ENCODE data around the gene TMEM17.
"Not testable (repeated sequence)": the region's sequence is repeated elsewhere in the genome, so short reads cannot be mapped to it uniquely, and the experiment has no call there.

The TMEM17 gene

GRCh38 chr2:62505750-62506420 is at the start of gene TMEM17:
Gene TMEM17, minus strand, starts transcription at chr2:62506195. Its CDS starts 66 bp downstream, at chr2:62506129.
- DNase-seq (ENCODE audit: low spot score in 2 of 2) = peak; percentile 8 to 78
- H3K36me3 Mint-ChIP-seq = no peaks in the 10 kb centered on the region
- H3K4me1 Mint-ChIP-seq = peaks cover 8% of the 10 kb centered on the region
- peak within 1 kb of the TSS; percentile 59 for H3K4me3 Mint-ChIP-seq
- peak within 1 kb of the TSS; percentile 48 for H3K27ac Mint-ChIP-seq
- ATAC-seq = peak; percentile 82
- no peaks in the 10 kb centered on the region for H3K9me3 Mint-ChIP-seq

DNA sequence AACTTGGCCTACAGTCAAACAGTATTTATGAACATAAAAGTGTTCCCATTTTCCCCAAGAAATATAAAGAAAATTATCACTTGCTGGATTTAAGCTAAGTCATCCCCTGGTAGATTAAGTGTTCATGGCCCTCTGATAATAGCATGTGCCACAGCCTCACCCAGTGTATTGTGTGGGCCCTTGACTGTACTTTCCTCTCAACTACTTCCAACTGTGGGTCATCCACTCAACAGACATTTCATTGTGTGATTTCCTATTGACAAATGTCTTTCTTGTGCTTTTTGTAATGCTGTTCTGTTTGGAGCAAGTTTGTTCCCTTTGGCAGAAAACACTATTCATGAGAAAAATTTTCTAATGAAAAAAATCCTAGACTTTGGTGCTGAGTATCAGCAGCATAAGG is 48.4 kb upstream of the TMEM17 start:
- Mint-ChIP-seq H3K36me3 (no peaks in the 10 kb centered on the region), H3K4me1 (no peaks in the 10 kb centered on the region), H3K27ac (no peak overlapping the region), H3K9me3 (peaks cover 3% of the 10 kb centered on the region), H3K4me3 (no peak overlapping the region)
- no peak for ATAC-seq
- no peak for DNase-seq (ENCODE audit: low spot score in 2 of 2)

DNA sequence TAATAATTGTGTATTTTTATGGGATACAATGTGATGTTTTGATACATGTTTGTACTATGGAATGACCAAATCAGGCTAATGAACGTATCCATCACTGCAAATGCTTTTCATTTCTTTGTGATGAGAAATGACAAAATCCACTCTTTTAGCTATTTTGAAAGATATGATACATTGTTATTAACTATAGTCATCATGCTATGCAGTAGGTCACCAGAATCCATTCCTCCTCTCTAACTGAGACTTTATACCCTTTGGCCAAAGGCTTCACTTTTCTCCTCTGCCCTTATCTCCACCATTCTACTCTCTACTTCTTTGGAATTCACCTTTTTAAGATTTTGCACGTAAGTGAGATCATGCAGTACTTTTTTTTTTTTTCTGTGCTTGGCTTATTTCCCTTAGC is 44.5 kb upstream of the TMEM17 start:
- ATAC-seq (no peak), DNase-seq (ENCODE audit: low spot score in 2 of 2) (no peak)
- H3K9me3 Mint-ChIP-seq = no peaks in the 10 kb centered on the region
- H3K4me3 Mint-ChIP-seq = no peak overlapping the region
- H3K4me1 Mint-ChIP-seq = no peaks in the 10 kb centered on the region
- no peak overlapping the region for H3K27ac Mint-ChIP-seq
- H3K36me3 Mint-ChIP-seq = no peaks in the 10 kb centered on the region

DNA sequence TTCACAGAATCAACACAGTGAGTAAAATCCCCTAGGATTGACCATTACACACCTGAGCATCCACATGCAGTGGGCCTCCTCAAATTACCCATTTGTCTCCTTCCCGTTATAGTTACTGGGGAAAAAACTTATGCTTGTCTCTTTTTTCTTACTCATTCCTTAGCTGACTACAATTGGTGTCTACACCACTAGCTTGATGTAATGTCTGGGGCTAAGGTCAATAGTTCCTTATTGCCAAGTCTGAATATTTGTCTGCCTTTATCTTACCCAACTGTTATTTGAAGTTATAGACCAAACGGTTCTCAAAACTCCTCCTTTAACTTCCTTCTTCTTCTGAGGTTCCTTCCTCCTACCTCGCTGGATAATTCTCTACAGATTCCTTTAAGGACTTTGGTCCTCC is 41.9 kb upstream of the TMEM17 start:
- Mint-ChIP-seq H3K4me1 (no peaks in the 10 kb centered on the region), H3K36me3 (no peaks in the 10 kb centered on the region), H3K9me3 (no peaks in the 10 kb centered on the region), H3K4me3 (no peak overlapping the region), H3K27ac (no peak overlapping the region)
- ATAC-seq = no peak
- no peak for DNase-seq (ENCODE audit: low spot score in 2 of 2)

DNA sequence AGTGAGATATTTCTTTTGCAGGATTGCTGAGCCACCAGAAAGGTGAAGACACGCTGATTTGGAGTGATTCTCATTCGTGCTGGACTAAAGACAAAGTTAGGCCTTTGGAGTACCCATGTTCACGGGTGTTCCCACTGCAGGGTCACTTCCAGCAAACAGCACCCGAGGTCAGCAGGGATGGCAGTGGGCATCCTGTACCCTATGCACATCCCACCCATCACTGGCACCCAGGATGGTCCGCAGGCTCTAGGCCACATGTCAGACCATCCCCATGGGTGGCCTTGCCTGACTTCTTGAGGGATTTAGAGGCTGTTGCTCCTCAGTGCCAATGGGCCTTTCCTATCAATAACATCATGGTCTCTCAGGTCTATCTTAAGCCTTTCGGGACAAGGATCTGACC is 39.3 kb upstream of the TMEM17 start:
- DNase-seq (ENCODE audit: low spot score in 2 of 2) (no peak), ATAC-seq (peak; percentile 37)
- Mint-ChIP-seq H3K36me3 (no peaks in the 10 kb centered on the region), H3K9me3 (no peaks in the 10 kb centered on the region), H3K27ac (no peak overlapping the region), H3K4me1 (no peaks in the 10 kb centered on the region), H3K4me3 (no peak overlapping the region)

GRCh38 chr2:62540408-62541168 is 34.6 kb upstream of the TMEM17 start:
- H3K27ac Mint-ChIP-seq = no peak overlapping the region
- DNase-seq (ENCODE audit: low spot score in 2 of 2) = no peak
- no peaks in the 10 kb centered on the region for H3K36me3 Mint-ChIP-seq
- no peaks in the 10 kb centered on the region for H3K4me1 Mint-ChIP-seq
- peaks cover 3% of the 10 kb centered on the region for H3K9me3 Mint-ChIP-seq
- no peak overlapping the region for H3K4me3 Mint-ChIP-seq
- no peak for ATAC-seq

GRCh38 chr2:62539606-62540407 is 33.8 kb upstream of the TMEM17 start:
- ATAC-seq (no peak), DNase-seq (ENCODE audit: low spot score in 2 of 2) (no peak)
- no peaks in the 10 kb centered on the region for H3K36me3 Mint-ChIP-seq

DNA sequence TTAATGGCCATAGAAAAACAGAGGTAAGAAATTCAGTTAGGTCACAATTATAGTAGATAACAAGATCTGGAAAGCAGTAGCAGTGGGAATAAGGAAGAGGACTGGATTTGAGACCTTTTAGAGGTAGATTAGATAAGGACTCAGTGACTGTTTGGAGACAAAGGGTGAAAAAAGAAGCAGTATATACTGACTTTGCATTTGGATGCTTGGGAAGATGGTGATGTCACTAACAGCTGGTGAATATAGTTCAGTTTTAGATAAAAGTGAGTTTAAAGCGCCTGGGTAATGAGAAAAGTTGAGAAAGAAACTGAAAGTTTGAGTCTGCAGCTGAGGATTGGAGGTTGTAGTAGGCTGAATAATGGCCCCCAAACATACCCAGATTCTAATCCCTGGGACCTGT is 32.8 kb upstream of the TMEM17 start:
- no peak for DNase-seq (ENCODE audit: low spot score in 2 of 2)
- no peak overlapping the region for H3K27ac Mint-ChIP-seq
- no peak for ATAC-seq
- no peak overlapping the region for H3K4me3 Mint-ChIP-seq
- peaks cover 3% of the 10 kb centered on the region for H3K9me3 Mint-ChIP-seq
- H3K4me1 Mint-ChIP-seq = no peaks in the 10 kb centered on the region
- no peaks in the 10 kb centered on the region for H3K36me3 Mint-ChIP-seq

More at GRCh38 chr2:62539606-62540407, 33.8 kb upstream of the TMEM17 start:
- Mint-ChIP-seq H3K4me1 (no peaks in the 10 kb centered on the region), H3K4me3 (no peak overlapping the region), H3K27ac (no peak overlapping the region), H3K9me3 (peaks cover 3% of the 10 kb centered on the region)

DNA sequence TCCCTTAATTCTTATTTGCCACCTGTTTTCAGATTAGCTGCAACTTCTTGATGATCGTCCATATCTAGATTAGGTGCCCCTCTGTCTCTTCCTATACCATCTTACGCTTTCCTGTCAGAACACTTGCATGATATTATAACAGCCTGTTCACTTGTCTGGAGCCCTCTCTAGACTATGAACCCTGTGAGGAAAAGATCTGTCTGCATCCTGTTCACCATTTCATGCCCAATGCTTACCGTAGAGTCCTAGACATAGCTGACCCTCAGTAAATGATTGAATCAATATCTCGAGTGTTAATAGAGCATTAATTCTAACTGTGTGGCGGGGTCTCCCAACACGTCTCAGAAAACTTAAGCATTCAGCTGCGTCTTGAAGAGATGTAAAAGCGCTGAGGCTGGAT is 31.8 kb upstream of the TMEM17 start:
- no peak for ATAC-seq
- H3K4me1 Mint-ChIP-seq = no peaks in the 10 kb centered on the region
- no peak overlapping the region for H3K27ac Mint-ChIP-seq

DNA sequence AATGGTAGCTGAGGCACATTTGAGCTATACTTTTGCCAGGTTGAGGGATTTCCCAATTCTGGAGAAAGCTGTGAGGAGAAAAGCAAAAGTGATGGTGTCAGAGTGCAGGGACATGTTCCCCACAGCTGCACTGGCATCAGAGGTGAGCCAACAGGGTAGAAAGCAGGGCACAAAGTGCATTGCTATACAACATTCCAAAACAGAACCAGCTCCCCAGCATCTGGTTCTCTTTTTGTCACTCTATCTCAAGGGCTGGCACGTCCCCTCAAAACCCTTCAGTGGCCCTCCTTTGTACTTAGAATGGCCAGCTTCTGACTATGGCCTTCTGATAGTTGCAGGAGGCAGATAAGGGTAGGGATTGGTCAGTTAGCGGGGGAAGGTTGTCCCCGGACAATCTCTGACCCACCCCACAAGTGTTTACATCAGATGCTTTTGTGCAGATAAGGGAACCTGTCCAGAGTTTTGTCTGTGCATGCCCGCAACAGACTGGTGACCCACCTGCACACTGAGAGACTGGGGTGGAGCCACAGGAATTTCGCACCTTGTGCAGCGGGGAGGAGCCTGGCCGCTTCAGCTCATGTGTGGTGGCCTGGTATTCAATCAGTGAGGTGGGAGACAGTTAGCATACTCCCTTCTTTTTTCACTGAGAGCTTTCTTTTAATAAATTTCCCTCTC is 31.0 kb upstream of the TMEM17 start:
- Mint-ChIP-seq H3K4me1 (no peaks in the 10 kb centered on the region), H3K4me3 (no peak overlapping the region), H3K27ac (no peak overlapping the region), H3K36me3 (no peaks in the 10 kb centered on the region), H3K9me3 (peaks cover 6% of the 10 kb centered on the region)
- DNase-seq (ENCODE audit: low spot score in 2 of 2) (no peak), ATAC-seq (no peak)

More for the DNA sequence above, 31.8 kb upstream of the TMEM17 start:
- no peak overlapping the region for H3K4me3 Mint-ChIP-seq
- H3K9me3 Mint-ChIP-seq = peaks cover 6% of the 10 kb centered on the region
- no peaks in the 10 kb centered on the region for H3K36me3 Mint-ChIP-seq
- no peak for DNase-seq (ENCODE audit: low spot score in 2 of 2)

GRCh38 chr2:62535521-62535920 is 29.5 kb upstream of the TMEM17 start:
- ATAC-seq; H3K4me1 Mint-ChIP-seq; H3K9me3 Mint-ChIP-seq; H3K27ac Mint-ChIP-seq; DNase-seq (ENCODE audit: low spot score in 2 of 2); H3K36me3 Mint-ChIP-seq; H3K4me3 Mint-ChIP-seq: not testable (repeated sequence)

GRCh38 chr2:62531594-62531993 is 25.6 kb upstream of the TMEM17 start:
- DNase-seq (ENCODE audit: low spot score in 2 of 2) = no peak
- no peak overlapping the region for H3K4me3 Mint-ChIP-seq
- ATAC-seq = no peak
- H3K27ac Mint-ChIP-seq = no peak overlapping the region
- no peaks in the 10 kb centered on the region for H3K36me3 Mint-ChIP-seq
- H3K9me3 Mint-ChIP-seq = peaks cover 6% of the 10 kb centered on the region
- H3K4me1 Mint-ChIP-seq = no peaks in the 10 kb centered on the region

DNA sequence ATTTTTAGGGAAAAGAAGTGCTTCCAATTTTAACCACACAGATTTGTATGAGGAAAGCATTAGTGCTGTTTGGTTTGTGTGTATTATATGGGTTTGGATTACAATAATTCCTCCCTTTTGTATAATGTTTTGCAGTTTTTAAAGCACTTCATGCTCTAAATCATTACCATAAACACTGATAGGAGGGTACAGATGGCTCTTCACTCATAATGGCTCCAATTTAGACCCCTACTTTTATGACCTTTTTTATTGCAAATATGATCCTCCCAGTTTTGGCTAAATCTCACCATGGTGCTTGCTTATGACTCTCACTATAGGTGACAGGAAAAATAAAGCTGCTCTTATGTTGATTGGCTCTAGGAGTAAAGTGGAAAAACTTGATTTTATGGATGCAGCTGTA is 23.8 kb upstream of the TMEM17 start:
- H3K36me3 Mint-ChIP-seq = no peaks in the 10 kb centered on the region
- H3K9me3 Mint-ChIP-seq = peaks cover 4% of the 10 kb centered on the region
- ATAC-seq (no peak), DNase-seq (ENCODE audit: low spot score in 2 of 2) (no peak)
- H3K27ac Mint-ChIP-seq = no peak overlapping the region
- H3K4me1 Mint-ChIP-seq = no peaks in the 10 kb centered on the region
- no peak overlapping the region for H3K4me3 Mint-ChIP-seq

- no peak for ATAC-seq
- Mint-ChIP-seq H3K4me3 (no peak overlapping the region), H3K4me1 (no peaks in the 10 kb centered on the region), H3K9me3 (no peaks in the 10 kb centered on the region), H3K27ac (no peak overlapping the region), H3K36me3 (no peaks in the 10 kb centered on the region)
- DNase-seq (ENCODE audit: low spot score in 2 of 2) = no peak
Measured at GRCh38 chr2:62527478-62528210, 21.6 kb upstream of the TMEM17 start.
